HG03097 (cell line): ENCODE results near the gene INMT.
"Not testable (repeated sequence)": the region's sequence is repeated elsewhere in the genome, so short reads cannot be mapped to it uniquely, and the experiment has no call there.

Source experiments
- ATAC-seq: cut with Tn5 transposase; IDR thresholded peaks from one replicate; pipeline ENCODE4 v1.9.1; 2021; ENCODE audit not compliant: unreplicated experiment, low FRiP score

The INMT gene

GRCh38 chr7:30751696-30752273, at the start of gene INMT:
TSS of gene INMT (plus strand) at chr7:30752135. CDS start at chr7:30752151, 16 bp downstream.
- ATAC-seq: no peak

- ATAC-seq: no peak
These were observed 49.7 kb upstream of the INMT start for GRCh38 chr7:30702200-30702599.

GRCh38 chr7:30703756-30704155, 48.2 kb upstream of the INMT start:
- no peak for ATAC-seq

GRCh38 chr7:30705008-30705407, 46.9 kb upstream of the INMT start:
- no peak for ATAC-seq

- no peak for ATAC-seq
These were observed 46.3 kb upstream of the INMT start for GRCh38 chr7:30705596-30705995.

- no peak for ATAC-seq
These were observed 45.6 kb upstream of the INMT start for GRCh38 chr7:30706316-30706715.

- no peak for ATAC-seq
These were observed 45.0 kb upstream of the INMT start for GRCh38 chr7:30706908-30707307.

GRCh38 chr7:30707391-30708357, 44.3 kb upstream of the INMT start:
- no peak for ATAC-seq

- no peak for ATAC-seq
These were observed 43.5 kb upstream of the INMT start for GRCh38 chr7:30708412-30708811.

GRCh38 chr7:30708983-30709382, 43.0 kb upstream of the INMT start:
- no peak for ATAC-seq

GRCh38 chr7:30709549-30709948, 42.4 kb upstream of the INMT start:
- no peak for ATAC-seq

- no peak for ATAC-seq
These were observed 41.3 kb upstream of the INMT start for GRCh38 chr7:30710669-30711068.

GRCh38 chr7:30713392-30713791, 38.5 kb upstream of the INMT start:
- ATAC-seq: no peak

- ATAC-seq: no peak
These were observed 37.8 kb upstream of the INMT start for GRCh38 chr7:30714129-30714528.

GRCh38 chr7:30717181-30717580, 34.8 kb upstream of the INMT start:
- ATAC-seq: no peak

- ATAC-seq: not testable (repeated sequence)
These were observed 32.5 kb upstream of the INMT start for GRCh38 chr7:30719434-30719833.

- ATAC-seq: no peak
These were observed 30.7 kb upstream of the INMT start for GRCh38 chr7:30721211-30721610.

- ATAC-seq: no peak
These were observed 29.7 kb upstream of the INMT start for GRCh38 chr7:30722187-30722586.

GRCh38 chr7:30722671-30723070, 29.3 kb upstream of the INMT start:
- ATAC-seq: no peak

GRCh38 chr7:30723776-30724175, 28.2 kb upstream of the INMT start:
- ATAC-seq: no peak

GRCh38 chr7:30726296-30727006, 25.5 kb upstream of the INMT start:
- ATAC-seq: no peak
